Lower leg skin (tissue), 3 donors: Measurements from ENCODE around the gene SH3RF3.

Experiments
- POLR2A ChIP-seq, 2 donors: fragments of 450-650 bp; IDR thresholded peaks; one replicate each; pipeline ENCODE4 v1.6.1; 2016 to 2017; ENCODE audit warnings: antibody characterized with exemption in 2 of 2, mild to moderate bottlenecking in 1 of 2, moderate library complexity in 1 of 2
- TF ChIP-seq, protein P1 (sequence below), 3 donors: fragments of 450-650 bp; IDR thresholded peaks; one replicate each; pipeline ENCODE4 v1.5.1; 2016; ENCODE audit warnings: antibody characterized with exemption in 3 of 3, mild to moderate bottlenecking in 3 of 3, moderate library complexity in 2 of 3

DNA sequence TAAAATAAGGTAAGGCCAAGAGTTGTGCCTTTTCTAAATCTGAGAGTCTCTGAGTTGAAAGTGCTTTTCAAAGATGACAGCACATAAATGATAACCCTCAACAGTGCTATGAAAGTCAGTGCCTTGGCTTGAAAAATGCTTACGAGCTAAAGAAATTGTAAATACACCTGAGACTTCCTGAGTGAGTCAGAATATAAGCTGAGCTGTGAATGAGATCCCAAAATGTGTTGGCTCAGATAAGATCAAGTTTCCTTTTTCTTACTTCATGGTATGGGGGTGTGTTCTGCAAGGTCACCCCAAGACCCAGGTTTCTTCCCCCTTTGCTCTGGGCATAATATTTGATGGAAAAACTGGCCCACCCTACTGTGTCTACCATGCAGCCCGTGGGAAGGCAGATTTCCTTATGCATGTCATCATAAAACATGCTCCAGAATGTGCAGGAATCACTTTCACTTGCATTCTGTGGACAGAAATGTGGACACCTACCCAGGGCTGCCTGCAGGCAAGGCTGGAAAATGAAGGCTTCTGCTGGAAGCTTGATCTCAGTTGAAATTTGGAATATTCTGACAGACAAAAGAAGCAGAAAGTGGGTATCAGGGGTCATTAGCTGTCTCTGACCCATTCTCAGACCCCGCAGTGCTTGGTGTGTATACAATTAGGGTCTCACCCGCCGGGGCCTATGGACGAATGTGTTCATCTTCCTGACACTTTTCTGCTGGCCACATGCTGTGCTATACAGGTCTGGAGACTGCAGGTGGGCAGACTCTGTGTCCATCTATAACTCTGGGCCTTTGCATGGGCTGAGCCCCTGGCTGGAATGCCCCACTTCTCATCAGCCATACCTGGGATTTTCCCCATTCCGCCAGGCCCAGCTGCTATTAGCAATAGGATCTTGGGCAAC, 212.6 kb downstream of the SH3RF3 start:
- TF ChIP-seq, protein P1, sequence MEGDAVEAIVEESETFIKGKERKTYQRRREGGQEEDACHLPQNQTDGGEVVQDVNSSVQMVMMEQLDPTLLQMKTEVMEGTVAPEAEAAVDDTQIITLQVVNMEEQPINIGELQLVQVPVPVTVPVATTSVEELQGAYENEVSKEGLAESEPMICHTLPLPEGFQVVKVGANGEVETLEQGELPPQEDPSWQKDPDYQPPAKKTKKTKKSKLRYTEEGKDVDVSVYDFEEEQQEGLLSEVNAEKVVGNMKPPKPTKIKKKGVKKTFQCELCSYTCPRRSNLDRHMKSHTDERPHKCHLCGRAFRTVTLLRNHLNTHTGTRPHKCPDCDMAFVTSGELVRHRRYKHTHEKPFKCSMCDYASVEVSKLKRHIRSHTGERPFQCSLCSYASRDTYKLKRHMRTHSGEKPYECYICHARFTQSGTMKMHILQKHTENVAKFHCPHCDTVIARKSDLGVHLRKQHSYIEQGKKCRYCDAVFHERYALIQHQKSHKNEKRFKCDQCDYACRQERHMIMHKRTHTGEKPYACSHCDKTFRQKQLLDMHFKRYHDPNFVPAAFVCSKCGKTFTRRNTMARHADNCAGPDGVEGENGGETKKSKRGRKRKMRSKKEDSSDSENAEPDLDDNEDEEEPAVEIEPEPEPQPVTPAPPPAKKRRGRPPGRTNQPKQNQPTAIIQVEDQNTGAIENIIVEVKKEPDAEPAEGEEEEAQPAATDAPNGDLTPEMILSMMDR (IDR thresholded peaks at IDR 0.05) = no peak
- TF ChIP-seq POLR2A (IDR thresholded peaks at IDR 0.05) = no peak
